ENCODE results near the gene NR5A1. TPM values are rescaled to one million over a fixed set of nuclear protein-coding genes. Genes with fewer than 3 reads are reported as not detected.
A peak's percentile ranks its signal among the peaks of the same experiment; 100 is the strongest.

NR5A1 gene
- polyA plus RNA-seq, 4 donors, result 0.01 to 0.27 (median 0.16) TPM

GRCh38 chr9:124487260-124488182 is 19.7 kb downstream of the NR5A1 start:
- H3K27ac ChIP-seq (ENCODE audit: low read depth in 1 of 3, low read length in 2 of 3), result no peak overlapping the region
- H3K4me3 ChIP-seq (ENCODE audit: low read depth in 1 of 3, low read length in 3 of 3), result no peak overlapping the region
- WGBS, 3 donors, result 36 to 51% (median 47%) methylated on average over 33 to 40 of the region's 40 CpGs
- peaks cover 0 to 70% (median 7%) of the 10 kb centered on the region in 3 donors for H3K27me3 ChIP-seq (ENCODE audit: control insufficient read depth in 3 of 3, insufficient read depth in 3 of 3, low read length in 3 of 3)
- H3K9me3 ChIP-seq (ENCODE audit: control insufficient read depth in 2 of 2, insufficient read depth in 1 of 2, low read depth in 1 of 2, low read length in 1 of 2), result no peaks in the 10 kb centered on the region
- FAIRE-seq, result no peak
- H3K36me3 ChIP-seq (ENCODE audit: control insufficient read depth in 3 of 3, insufficient read depth in 2 of 3, low read depth in 1 of 3, low read length in 3 of 3), result no peaks in the 10 kb centered on the region
- H3K4me1 ChIP-seq (ENCODE audit: control insufficient read depth in 3 of 3, insufficient read depth in 2 of 3, low read depth in 1 of 3, low read length in 2 of 3), result no peaks in the 10 kb centered on the region
- DNase-seq, result no peak

GRCh38 chr9:124486778-124487259 is 20.4 kb downstream of the NR5A1 start:
- DNase-seq, result no peak
- no peak for FAIRE-seq
- 50 to 63% (median 53%) methylated on average over 17 of the region's 17 CpGs for WGBS, 3 donors
- Histone ChIP-seq H3K36me3 (ENCODE audit: control insufficient read depth in 3 of 3, insufficient read depth in 2 of 3, low read depth in 1 of 3, low read length in 3 of 3) (no peaks in the 10 kb centered on the region), H3K27ac (ENCODE audit: low read depth in 1 of 3, low read length in 2 of 3) (no peak overlapping the region), H3K9me3 (ENCODE audit: control insufficient read depth in 2 of 2, insufficient read depth in 1 of 2, low read depth in 1 of 2, low read length in 1 of 2) (no peaks in the 10 kb centered on the region), H3K4me1 (ENCODE audit: control insufficient read depth in 3 of 3, insufficient read depth in 2 of 3, low read depth in 1 of 3, low read length in 2 of 3) (no peaks in the 10 kb centered on the region), H3K27me3 (ENCODE audit: control insufficient read depth in 3 of 3, insufficient read depth in 3 of 3, low read length in 3 of 3) (peaks cover 0 to 76% (median 10%) of the 10 kb centered on the region in 3 donors), H3K4me3 (ENCODE audit: low read depth in 1 of 3, low read length in 3 of 3) (no peak overlapping the region)

- Histone ChIP-seq H3K4me1 (ENCODE audit: control insufficient read depth in 3 of 3, insufficient read depth in 2 of 3, low read depth in 1 of 3, low read length in 2 of 3) (no peaks in the 10 kb centered on the region), H3K9me3 (ENCODE audit: control insufficient read depth in 2 of 2, insufficient read depth in 1 of 2, low read depth in 1 of 2, low read length in 1 of 2) (no peaks in the 10 kb centered on the region), H3K27me3 (ENCODE audit: control insufficient read depth in 3 of 3, insufficient read depth in 3 of 3, low read length in 3 of 3) (peaks cover 0 to 81% (median 10%) of the 10 kb centered on the region in 3 donors), H3K27ac (ENCODE audit: low read depth in 1 of 3, low read length in 2 of 3) (no peak overlapping the region), H3K36me3 (ENCODE audit: control insufficient read depth in 3 of 3, insufficient read depth in 2 of 3, low read depth in 1 of 3, low read length in 3 of 3) (no peaks in the 10 kb centered on the region), H3K4me3 (ENCODE audit: low read depth in 1 of 3, low read length in 3 of 3) (no peak overlapping the region)
- 55 to 66% (median 62%) methylated on average over 12 to 15 of the region's 15 CpGs for WGBS, 3 donors
- DNase-seq (no peak), FAIRE-seq (no peak)
Observed at GRCh38 chr9:124485936-124486335, 21.3 kb downstream of the NR5A1 start.

- no peaks in the 10 kb centered on the region for H3K4me1 ChIP-seq (ENCODE audit: control insufficient read depth in 3 of 3, insufficient read depth in 2 of 3, low read depth in 1 of 3, low read length in 2 of 3)
- H3K27ac ChIP-seq (ENCODE audit: low read depth in 1 of 3, low read length in 2 of 3), result no peak overlapping the region
- peaks cover 0 to 87% (median 10%) of the 10 kb centered on the region in 3 donors for H3K27me3 ChIP-seq (ENCODE audit: control insufficient read depth in 3 of 3, insufficient read depth in 3 of 3, low read length in 3 of 3)
- FAIRE-seq (no peak), DNase-seq (no peak)
- WGBS, 3 donors, result 69 to 80% (median 71%) methylated on average over 12 to 13 of the region's 13 CpGs
- no peaks in the 10 kb centered on the region for H3K36me3 ChIP-seq (ENCODE audit: control insufficient read depth in 3 of 3, insufficient read depth in 2 of 3, low read depth in 1 of 3, low read length in 3 of 3)
- no peak overlapping the region for H3K4me3 ChIP-seq (ENCODE audit: low read depth in 1 of 3, low read length in 3 of 3)
- no peaks in the 10 kb centered on the region for H3K9me3 ChIP-seq (ENCODE audit: control insufficient read depth in 2 of 2, insufficient read depth in 1 of 2, low read depth in 1 of 2, low read length in 1 of 2)
Observed at GRCh38 chr9:124485201-124485600, 22.0 kb downstream of the NR5A1 start.

GRCh38 chr9:124483481-124483880 is 23.7 kb downstream of the NR5A1 start:
- FAIRE-seq, result no peak
- no peaks in the 10 kb centered on the region for H3K9me3 ChIP-seq (ENCODE audit: control insufficient read depth in 2 of 2, insufficient read depth in 1 of 2, low read depth in 1 of 2, low read length in 1 of 2)
- H3K27me3 ChIP-seq (ENCODE audit: control insufficient read depth in 3 of 3, insufficient read depth in 3 of 3, low read length in 3 of 3), result peaks cover 0 to 88% (median 16%) of the 10 kb centered on the region in 3 donors
- no peak overlapping the region for H3K27ac ChIP-seq (ENCODE audit: low read depth in 1 of 3, low read length in 2 of 3)
- no peaks in the 10 kb centered on the region for H3K36me3 ChIP-seq (ENCODE audit: control insufficient read depth in 3 of 3, insufficient read depth in 2 of 3, low read depth in 1 of 3, low read length in 3 of 3)
- H3K4me3 ChIP-seq (ENCODE audit: low read depth in 1 of 3, low read length in 3 of 3), result no peak overlapping the region
- WGBS, 3 donors, result 94 to 96% (median 94%) methylated on average over 9 of the region's 9 CpGs
- H3K4me1 ChIP-seq (ENCODE audit: control insufficient read depth in 3 of 3, insufficient read depth in 2 of 3, low read depth in 1 of 3, low read length in 2 of 3), result no peaks in the 10 kb centered on the region
- DNase-seq, result no peak

GRCh38 chr9:124482431-124483031 is 24.7 kb downstream of the NR5A1 start:
- Histone ChIP-seq H3K9me3 (ENCODE audit: control insufficient read depth in 2 of 2, insufficient read depth in 1 of 2, low read depth in 1 of 2, low read length in 1 of 2) (no peaks in the 10 kb centered on the region), H3K36me3 (ENCODE audit: control insufficient read depth in 3 of 3, insufficient read depth in 2 of 3, low read depth in 1 of 3, low read length in 3 of 3) (no peaks in the 10 kb centered on the region), H3K27ac (ENCODE audit: low read depth in 1 of 3, low read length in 2 of 3) (no peak overlapping the region), H3K27me3 (ENCODE audit: control insufficient read depth in 3 of 3, insufficient read depth in 3 of 3, low read length in 3 of 3) (peaks cover 4 to 86% (median 16%) of the 10 kb centered on the region in 3 donors), H3K4me3 (ENCODE audit: low read depth in 1 of 3, low read length in 3 of 3) (no peak overlapping the region), H3K4me1 (ENCODE audit: control insufficient read depth in 3 of 3, insufficient read depth in 2 of 3, low read depth in 1 of 3, low read length in 2 of 3) (no peaks in the 10 kb centered on the region)
- 19 to 39% (median 27%) methylated on average over 26 of the region's 26 CpGs for WGBS, 3 donors
- FAIRE-seq, result no peak
- DNase-seq, result peak in 1 of 2 donors; percentile 5

GRCh38 chr9:124481115-124481514 is 26.1 kb downstream of the NR5A1 start:
- peaks cover 4 to 86% (median 12%) of the 10 kb centered on the region in 3 donors for H3K27me3 ChIP-seq (ENCODE audit: control insufficient read depth in 3 of 3, insufficient read depth in 3 of 3, low read length in 3 of 3)
- H3K9me3 ChIP-seq (ENCODE audit: control insufficient read depth in 2 of 2, insufficient read depth in 1 of 2, low read depth in 1 of 2, low read length in 1 of 2), result no peaks in the 10 kb centered on the region
- WGBS, 3 donors, result 48 to 63% (median 51%) methylated on average over 14 to 17 of the region's 17 CpGs
- no peaks in the 10 kb centered on the region for H3K36me3 ChIP-seq (ENCODE audit: control insufficient read depth in 3 of 3, insufficient read depth in 2 of 3, low read depth in 1 of 3, low read length in 3 of 3)
- DNase-seq (no peak), FAIRE-seq (no peak)
- H3K4me3 ChIP-seq (ENCODE audit: low read depth in 1 of 3, low read length in 3 of 3), result no peak overlapping the region
- H3K4me1 ChIP-seq (ENCODE audit: control insufficient read depth in 3 of 3, insufficient read depth in 2 of 3, low read depth in 1 of 3, low read length in 2 of 3), result no peaks in the 10 kb centered on the region
- no peak overlapping the region for H3K27ac ChIP-seq (ENCODE audit: low read depth in 1 of 3, low read length in 2 of 3)

GRCh38 chr9:124480621-124480981 is 26.6 kb downstream of the NR5A1 start:
- no peaks in the 10 kb centered on the region for H3K9me3 ChIP-seq (ENCODE audit: control insufficient read depth in 2 of 2, insufficient read depth in 1 of 2, low read depth in 1 of 2, low read length in 1 of 2)
- H3K27ac ChIP-seq (ENCODE audit: low read depth in 1 of 3, low read length in 2 of 3), result no peak overlapping the region
- H3K36me3 ChIP-seq (ENCODE audit: control insufficient read depth in 3 of 3, insufficient read depth in 2 of 3, low read depth in 1 of 3, low read length in 3 of 3), result no peaks in the 10 kb centered on the region
- H3K4me3 ChIP-seq (ENCODE audit: low read depth in 1 of 3, low read length in 3 of 3), result no peak overlapping the region
- DNase-seq, result peak; percentile 21 to 40
- no peak for FAIRE-seq
- peaks cover 4 to 83% (median 10%) of the 10 kb centered on the region in 3 donors for H3K27me3 ChIP-seq (ENCODE audit: control insufficient read depth in 3 of 3, insufficient read depth in 3 of 3, low read length in 3 of 3)
- WGBS, 3 donors, result 8 to 19% (median 18%) methylated on average over 6 to 7 of the region's 7 CpGs
- H3K4me1 ChIP-seq (ENCODE audit: control insufficient read depth in 3 of 3, insufficient read depth in 2 of 3, low read depth in 1 of 3, low read length in 2 of 3), result no peaks in the 10 kb centered on the region

All from small intestine (tissue), 7 donors.